ENCODE data around the gene SLC36A4. TPM values are rescaled to one million over a fixed set of nuclear protein-coding genes. Genes with fewer than 3 reads are reported as not detected.

Gene SLC36A4
- total RNA-seq, 2 experiments from 2014 or later = 3.0 to 4.2 TPM

GRCh38 chr11:93234602-93235207 is 36.9 kb upstream of the SLC36A4 start:
- Histone ChIP-seq H3K36me3 (ENCODE audit: insufficient read depth, low read length) (no peaks in the 10 kb centered on the region), H3K4me3 (ENCODE audit: low read depth, low read length, poor library complexity, severe bottlenecking) (no peak overlapping the region), H3K27ac (ENCODE audit: low read depth, low read length, poor library complexity, severe bottlenecking) (no peak overlapping the region), H4K20me1 (ENCODE audit: insufficient read depth, low read length) (no peaks in the 10 kb centered on the region), H3K79me2 (ENCODE audit: insufficient read depth, low read depth, low read length) (no peaks in the 10 kb centered on the region), H3K9me2 (ENCODE audit: insufficient read depth, low read length) (no peaks in the 10 kb centered on the region), H3K9me3 (ENCODE audit: low read length) (no peaks in the 10 kb centered on the region), H3K4me2 (ENCODE audit: low read length) (no peak overlapping the region), H2AFZ (ENCODE audit: low read length) (no peak overlapping the region), H3K4me1 (ENCODE audit: insufficient read depth, low read length, poor library complexity, severe bottlenecking) (no peaks in the 10 kb centered on the region)
- CTCF ChIA-PET (ENCODE audit: unreplicated experiment) = interaction anchor here (0.8 kb wide), 1 partner anchor 420 kb away, joined by 3 read pairs; no protein-coding TSS in a partner anchor
- BruUV-seq (replicated peaks) = no TSS peak
- intact Hi-C loops (cut with micrococcal nuclease; ENCODE audit: unreplicated experiment) = loop anchor here (1.0 kb wide), 1 partner anchor 418 kb away; no protein-coding TSS in a partner anchor
- peak; percentile 80 for DNase-seq (ENCODE audit: low spot score)
- TF ChIP-seq EZH2phosphoT487 (IDR thresholded peaks at IDR 0.05; ENCODE audit: borderline replicate concordance, low read depth, low read length) (no peak), CTCF (conservative IDR thresholded peaks at IDR 0.05; ENCODE audit: low read length) (peak; percentile 89)
- POLR2A ChIA-PET = interaction anchor here (0.6 to 1.0 kb wide), 4 partner anchors 9 to 676 kb away, joined by 3 to 5 read pairs (median 3); no protein-coding TSS in a partner anchor

GRCh38 chr11:93229876-93230275 is 32.1 kb upstream of the SLC36A4 start:
- no peaks in the 10 kb centered on the region for H3K9me2 ChIP-seq (ENCODE audit: insufficient read depth, low read length)
- no peak overlapping the region for H2AFZ ChIP-seq (ENCODE audit: low read length)
- no peaks in the 10 kb centered on the region for H3K79me2 ChIP-seq (ENCODE audit: insufficient read depth, low read depth, low read length)
- H3K4me2 ChIP-seq (ENCODE audit: low read length) = no peak overlapping the region
- no TSS peak for BruUV-seq (replicated peaks)
- no peaks in the 10 kb centered on the region for H4K20me1 ChIP-seq (ENCODE audit: insufficient read depth, low read length)
- no peak for DNase-seq (ENCODE audit: low spot score)
- no peak overlapping the region for H3K27ac ChIP-seq (ENCODE audit: low read depth, low read length, poor library complexity, severe bottlenecking)
- intact Hi-C loops (cut with micrococcal nuclease; ENCODE audit: unreplicated experiment) = loop anchor here (5.0 kb wide), 1 partner anchor 288 kb away; no protein-coding TSS in a partner anchor
- ChIA-PET POLR2A (no interaction called here), CTCF (ENCODE audit: unreplicated experiment) (no interaction called here)
- H3K4me3 ChIP-seq (ENCODE audit: low read depth, low read length, poor library complexity, severe bottlenecking) = no peak overlapping the region
- H3K9me3 ChIP-seq (ENCODE audit: low read length) = no peaks in the 10 kb centered on the region
- H3K4me1 ChIP-seq (ENCODE audit: insufficient read depth, low read length, poor library complexity, severe bottlenecking) = no peaks in the 10 kb centered on the region
- TF ChIP-seq EZH2phosphoT487 (IDR thresholded peaks at IDR 0.05; ENCODE audit: borderline replicate concordance, low read depth, low read length) (no peak), CTCF (conservative IDR thresholded peaks at IDR 0.05; ENCODE audit: low read length) (no peak)
- H3K36me3 ChIP-seq (ENCODE audit: insufficient read depth, low read length) = no peaks in the 10 kb centered on the region

GRCh38 chr11:93225662-93226061 is 27.9 kb upstream of the SLC36A4 start:
- ChIA-PET CTCF (ENCODE audit: unreplicated experiment) (no interaction called here), POLR2A (interaction anchor here (0.9 to 1.0 kb wide), 2 partner anchors 9 to 59 kb away, joined by 3 to 5 read pairs; no protein-coding TSS in a partner anchor)
- H3K27ac ChIP-seq (ENCODE audit: low read depth, low read length, poor library complexity, severe bottlenecking) = no peak overlapping the region
- H3K79me2 ChIP-seq (ENCODE audit: insufficient read depth, low read depth, low read length) = no peaks in the 10 kb centered on the region
- intact Hi-C loops (cut with micrococcal nuclease; ENCODE audit: unreplicated experiment) = loop anchor here (5.0 kb wide), 1 partner anchor 283 kb away; no protein-coding TSS in a partner anchor
- no TSS peak for BruUV-seq (replicated peaks)
- H3K4me1 ChIP-seq (ENCODE audit: insufficient read depth, low read length, poor library complexity, severe bottlenecking) = no peaks in the 10 kb centered on the region
- H3K4me3 ChIP-seq (ENCODE audit: low read depth, low read length, poor library complexity, severe bottlenecking) = no peak overlapping the region
- H3K36me3 ChIP-seq (ENCODE audit: insufficient read depth, low read length) = no peaks in the 10 kb centered on the region
- no peaks in the 10 kb centered on the region for H4K20me1 ChIP-seq (ENCODE audit: insufficient read depth, low read length)
- no peak overlapping the region for H2AFZ ChIP-seq (ENCODE audit: low read length)
- no peak overlapping the region for H3K4me2 ChIP-seq (ENCODE audit: low read length)
- DNase-seq (ENCODE audit: low spot score) = peak; percentile 28
- TF ChIP-seq CTCF (conservative IDR thresholded peaks at IDR 0.05; ENCODE audit: low read length) (peak; percentile 70), EZH2phosphoT487 (IDR thresholded peaks at IDR 0.05; ENCODE audit: borderline replicate concordance, low read depth, low read length) (no peak)
- H3K9me2 ChIP-seq (ENCODE audit: insufficient read depth, low read length) = no peaks in the 10 kb centered on the region
- no peaks in the 10 kb centered on the region for H3K9me3 ChIP-seq (ENCODE audit: low read length)

Data from OCI-LY7 (cell line).